HEK293 (cell line): ENCODE data around the gene PTER.

Experiments
- CTCF ChIA-PET: fragments of 350-600 bp; formaldehyde crosslinking; extraction: SDS; loops from one replicate; lab custom pipeline; 2021; ENCODE audit warnings: antibody characterized with exemption; lab: Yijun Ruan, JAX
- POLR2A ChIA-PET: fragments of 300-600 bp; formaldehyde crosslinking; extraction: SDS; loops from one replicate; lab custom pipeline; 2020; ENCODE audit warnings: antibody characterized with exemption, inconsistent platforms; lab: Yijun Ruan, JAX
- H3K27ac ChIP-seq: fragments of 200-500 bp; sonication (Bioruptor generic); 2 replicates; pipeline ENCODE4 v1.5.1; 2014; ENCODE audit warnings: low read depth, low read length, control low read depth, inconsistent platforms; ENCODE audit errors: extremely low read depth
- H3K36me3 ChIP-seq, 2 experiments: fragments of 200-500 bp in 1 of 2; sonication (Bioruptor generic) in 1 of 2; 1 replicate in 1 of 2; 2 replicates in 1 of 2; pipeline ENCODE4 v1.5.1; 2014 to 2017; ENCODE audit warnings: inconsistent platforms in 2 of 2, low read length in 2 of 2; ENCODE audit not compliant: control insufficient read depth in 2 of 2, insufficient read depth in 1 of 2
- H3K4me1 ChIP-seq: fragments of 200-500 bp; sonication (Bioruptor generic); 2 replicates; pipeline ENCODE4 v1.5.1; 2014; ENCODE audit warnings: mild to moderate bottlenecking, low read length, inconsistent platforms; ENCODE audit not compliant: control insufficient read depth, insufficient read depth
- H3K4me3 ChIP-seq: 2 replicates; pipeline ENCODE4 v1.5.1; 2011; ENCODE audit warnings: low read depth, mild to moderate bottlenecking, control low read depth, low read length, moderate library complexity
- H3K9me3 ChIP-seq: fragments of 200-500 bp; sonication (Bioruptor generic); 2 replicates; pipeline ENCODE4 v1.5.1; 2014; ENCODE audit warnings: low read depth, low read length, inconsistent platforms; ENCODE audit not compliant: control insufficient read depth, insufficient read depth
- KLF10 ChIP-seq: fragments of 450-650 bp; IDR thresholded peaks from 2 replicates; pipeline ENCODE4 v1.5.1; 2018; ENCODE audit warnings: missing biosample characterization, mild to moderate bottlenecking, missing genetic modification characterization
- MEIS1 ChIP-seq: sonication (generic); formaldehyde crosslinking; IDR thresholded peaks from 2 replicates; pipeline ENCODE4 v1.8.1; 2022; ENCODE audit warnings: missing genetic modification reagents, mild to moderate bottlenecking, borderline replicate concordance
- ZBTB11 ChIP-seq: fragments of 450-650 bp; formaldehyde crosslinking; conservative IDR thresholded peaks from 2 replicates; pipeline ENCODE4 v1.5.1; 2016; ENCODE audit warnings: low read depth, missing biosample characterization, missing genetic modification characterization
- ZIC2 ChIP-seq: fragments of 450-650 bp; formaldehyde crosslinking; IDR thresholded peaks from 2 replicates; pipeline ENCODE4 v1.5.1; 2016; ENCODE audit warnings: missing biosample characterization, missing genetic modification characterization
- ZNF473 ChIP-seq: fragments of 450-650 bp; formaldehyde crosslinking; IDR thresholded peaks from 2 replicates; pipeline ENCODE4 v1.5.1; 2017; ENCODE audit warnings: missing biosample characterization, missing genetic modification characterization
- ZNF596 ChIP-seq: fragments of 450-650 bp; IDR thresholded peaks from 2 replicates; pipeline ENCODE4 v1.5.0; 2018; ENCODE audit warnings: missing biosample characterization, mild to moderate bottlenecking, missing genetic modification characterization, moderate library complexity
- ZNF785 ChIP-seq: fragments of 450-650 bp; formaldehyde crosslinking; IDR thresholded peaks from 2 replicates; pipeline ENCODE4 v1.5.1; 2016; ENCODE audit warnings: missing biosample characterization, missing genetic modification characterization
- ZSCAN18 ChIP-seq: fragments of 450-650 bp; formaldehyde crosslinking; IDR thresholded peaks from 2 replicates; pipeline ENCODE4 v1.5.1; 2016; ENCODE audit warnings: missing biosample characterization, missing genetic modification characterization

The PTER gene

DNA sequence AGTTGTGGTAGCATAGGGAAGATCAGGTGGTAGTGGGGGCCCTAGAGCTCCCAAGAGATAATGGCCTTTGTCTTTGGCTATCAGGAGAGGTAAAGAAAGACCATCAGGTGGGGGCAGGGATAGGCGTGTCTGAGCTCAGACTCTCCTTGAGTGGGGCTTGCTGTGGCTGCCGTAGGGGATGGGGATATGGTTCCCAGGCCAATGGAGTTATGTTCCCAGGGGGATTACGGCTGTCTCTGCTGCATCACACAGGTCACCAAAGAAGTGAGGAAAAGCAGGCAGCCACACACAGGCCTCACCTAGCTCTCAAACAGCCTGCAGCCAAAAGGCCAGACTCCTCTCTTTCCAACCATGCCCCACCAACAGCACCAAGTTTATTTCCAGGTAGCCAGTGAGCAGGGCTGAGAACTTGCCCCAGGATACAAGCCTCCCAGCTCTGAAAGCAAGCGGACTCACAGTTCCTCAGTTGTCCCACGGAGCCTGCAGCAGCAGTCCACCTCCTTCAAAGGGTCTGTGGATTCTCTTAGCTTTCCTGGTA, 122.5 kb downstream of the PTER start (continued):
- no peak for TF ChIP-seq ZSCAN18 (tag by site-specific recombination)

DNA sequence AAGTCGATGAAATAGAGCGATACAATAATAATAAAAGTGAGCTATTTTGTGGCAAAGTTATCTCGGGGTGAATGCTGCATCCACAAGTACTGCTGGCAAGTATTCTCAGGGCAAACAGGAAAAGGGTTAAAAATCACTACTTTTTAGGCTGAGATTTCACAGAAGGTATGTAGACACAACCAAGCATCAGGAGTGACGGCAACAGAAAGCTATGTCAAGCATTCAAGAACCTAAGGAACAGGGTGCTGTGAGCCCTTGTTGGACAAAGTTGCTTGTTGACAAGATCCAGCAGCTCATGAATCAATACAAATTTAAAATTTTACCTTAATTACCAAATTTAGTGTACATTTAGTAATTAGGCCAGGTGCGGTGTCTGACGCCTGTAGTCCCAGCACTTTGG, 126.1 kb downstream of the PTER start:
- TF ChIP-seq ZNF785 (no peak), ZNF596 (no peak), MEIS1 (CRISPR knock-in tag) (no peak), ZIC2 (tag by site-specific recombination) (no peak), ZBTB11 (tag by site-specific recombination) (no peak), KLF10 (tag by site-specific recombination) (no peak), ZSCAN18 (tag by site-specific recombination) (no peak), ZNF473 (no peak)
- TF ChIP-seq, all 188 proteins: peak for 0
- ChIA-PET CTCF (no interaction called here), POLR2A (interaction anchor here (0.6 kb wide), 1 partner anchor 63 kb away, joined by 5 read pairs; no protein-coding TSS in a partner anchor)
- no peak overlapping the region for H3K27ac ChIP-seq
- no peaks in the 10 kb centered on the region for H3K4me1 ChIP-seq
- no peak overlapping the region for H3K4me3 ChIP-seq
- no peaks in the 10 kb centered on the region for H3K36me3 ChIP-seq
- no peaks in the 10 kb centered on the region for H3K9me3 ChIP-seq
